DND-41 (cell line): ENCODE results near the gene RABGAP1L.

Experiments used
- EZH2 ChIP-seq: IDR thresholded peaks from 3 replicates; pipeline ENCODE4 v1.6.1; 2012; ENCODE audit warnings: borderline replicate concordance, low read depth, mild to moderate bottlenecking, moderate library complexity, low read length, inconsistent platforms; ENCODE audit not compliant: severe bottlenecking
- TF ChIP-seq, protein P1 (sequence below): IDR thresholded peaks from 2 replicates; pipeline ENCODE4 v1.5.1; 2012; ENCODE audit warnings: borderline replicate concordance, low read length, moderate library complexity, mild to moderate bottlenecking; ENCODE audit not compliant: poor library complexity, severe bottlenecking; ENCODE audit errors: extremely low read depth

DNA sequence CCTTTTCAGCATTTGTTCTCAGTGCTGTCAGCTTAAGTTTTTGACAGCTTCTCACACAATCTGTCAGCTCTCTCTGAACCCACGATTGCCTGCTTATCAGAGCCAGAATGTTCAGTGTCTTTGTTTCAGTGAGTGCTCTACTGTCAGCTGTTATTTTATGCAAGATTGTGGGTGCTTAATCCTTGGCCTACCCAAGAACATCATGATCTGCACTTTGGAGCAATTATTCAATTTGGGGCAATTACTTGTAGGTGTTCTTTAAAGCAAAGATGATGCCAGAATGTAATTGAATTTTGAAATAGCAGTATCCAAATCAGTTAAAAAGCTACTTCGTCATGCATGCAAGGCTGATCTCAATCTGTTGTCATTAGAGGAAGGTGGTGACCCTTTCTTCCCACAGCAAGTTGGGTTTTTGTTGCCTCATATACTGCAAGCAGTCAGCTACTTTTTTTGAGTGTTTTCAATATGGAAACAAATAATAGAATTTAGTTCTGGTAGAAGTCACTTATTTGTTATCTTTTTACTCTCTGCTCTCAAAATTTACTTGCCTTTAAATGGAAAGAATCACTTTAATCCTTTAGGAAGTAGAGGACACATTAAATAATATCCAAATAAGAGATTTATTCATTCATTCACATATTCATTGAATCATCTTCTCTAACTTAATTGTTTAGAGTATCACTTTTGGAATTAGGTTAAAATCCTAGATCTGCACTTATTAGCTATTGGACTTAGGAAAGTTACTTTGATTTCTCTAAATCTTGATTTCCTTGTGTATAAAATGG lies 586.9 kb downstream of the RABGAP1L start:
- TF ChIP-seq, protein P1, sequence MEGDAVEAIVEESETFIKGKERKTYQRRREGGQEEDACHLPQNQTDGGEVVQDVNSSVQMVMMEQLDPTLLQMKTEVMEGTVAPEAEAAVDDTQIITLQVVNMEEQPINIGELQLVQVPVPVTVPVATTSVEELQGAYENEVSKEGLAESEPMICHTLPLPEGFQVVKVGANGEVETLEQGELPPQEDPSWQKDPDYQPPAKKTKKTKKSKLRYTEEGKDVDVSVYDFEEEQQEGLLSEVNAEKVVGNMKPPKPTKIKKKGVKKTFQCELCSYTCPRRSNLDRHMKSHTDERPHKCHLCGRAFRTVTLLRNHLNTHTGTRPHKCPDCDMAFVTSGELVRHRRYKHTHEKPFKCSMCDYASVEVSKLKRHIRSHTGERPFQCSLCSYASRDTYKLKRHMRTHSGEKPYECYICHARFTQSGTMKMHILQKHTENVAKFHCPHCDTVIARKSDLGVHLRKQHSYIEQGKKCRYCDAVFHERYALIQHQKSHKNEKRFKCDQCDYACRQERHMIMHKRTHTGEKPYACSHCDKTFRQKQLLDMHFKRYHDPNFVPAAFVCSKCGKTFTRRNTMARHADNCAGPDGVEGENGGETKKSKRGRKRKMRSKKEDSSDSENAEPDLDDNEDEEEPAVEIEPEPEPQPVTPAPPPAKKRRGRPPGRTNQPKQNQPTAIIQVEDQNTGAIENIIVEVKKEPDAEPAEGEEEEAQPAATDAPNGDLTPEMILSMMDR = no peak
- no peak for TF ChIP-seq EZH2
